HG03575 (cell line): Measurements from ENCODE around the gene MIPOL1.

ENCODE experiments used
- ATAC-seq: cut with Tn5 transposase; IDR thresholded peaks from one replicate; pipeline ENCODE4 v1.9.1; 2021; ENCODE audit not compliant: unreplicated experiment, insufficient number of reproducible peaks, low FRiP score; ENCODE audit errors: extremely low read depth

MIPOL1 gene

DNA sequence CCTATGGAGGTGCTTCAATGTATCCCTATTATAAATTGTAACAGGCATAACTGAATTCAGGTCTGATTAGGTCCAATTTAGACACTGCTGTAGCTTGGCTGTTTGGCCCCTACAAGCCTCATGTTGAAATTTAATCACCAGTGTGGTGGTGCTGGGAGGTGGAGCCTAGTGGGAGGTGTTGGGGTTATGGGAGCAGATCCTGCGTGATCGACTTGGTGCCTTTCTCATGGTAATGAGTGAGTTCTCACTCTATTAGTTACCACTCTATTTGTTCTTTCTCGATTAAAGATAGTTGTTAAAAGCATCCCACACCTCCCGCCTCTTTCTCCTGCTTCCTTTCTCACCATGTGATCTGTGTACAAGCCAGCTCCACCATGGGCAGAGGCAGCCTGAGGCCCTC is 275.2 kb downstream of the MIPOL1 start:
- no peak for ATAC-seq

DNA sequence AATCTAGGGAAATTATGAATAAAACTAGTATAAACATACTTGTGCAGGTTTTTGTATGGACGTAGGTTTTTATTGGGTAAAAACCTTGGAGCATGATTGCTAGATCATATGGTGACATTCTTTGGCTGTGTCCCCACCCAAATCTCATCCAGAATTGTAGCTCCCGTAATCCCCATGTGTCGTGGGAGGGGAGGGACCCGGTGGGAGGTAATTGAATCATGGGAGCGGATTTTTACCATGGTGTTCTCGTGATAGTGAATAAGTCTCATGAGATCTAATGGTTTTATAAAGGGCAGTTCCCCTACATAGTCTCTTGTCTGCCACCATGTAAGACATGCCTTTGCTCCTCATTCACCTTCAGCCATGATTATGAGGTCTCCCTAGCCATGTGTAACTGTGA is 276.5 kb downstream of the MIPOL1 start:
- ATAC-seq, result no peak

DNA sequence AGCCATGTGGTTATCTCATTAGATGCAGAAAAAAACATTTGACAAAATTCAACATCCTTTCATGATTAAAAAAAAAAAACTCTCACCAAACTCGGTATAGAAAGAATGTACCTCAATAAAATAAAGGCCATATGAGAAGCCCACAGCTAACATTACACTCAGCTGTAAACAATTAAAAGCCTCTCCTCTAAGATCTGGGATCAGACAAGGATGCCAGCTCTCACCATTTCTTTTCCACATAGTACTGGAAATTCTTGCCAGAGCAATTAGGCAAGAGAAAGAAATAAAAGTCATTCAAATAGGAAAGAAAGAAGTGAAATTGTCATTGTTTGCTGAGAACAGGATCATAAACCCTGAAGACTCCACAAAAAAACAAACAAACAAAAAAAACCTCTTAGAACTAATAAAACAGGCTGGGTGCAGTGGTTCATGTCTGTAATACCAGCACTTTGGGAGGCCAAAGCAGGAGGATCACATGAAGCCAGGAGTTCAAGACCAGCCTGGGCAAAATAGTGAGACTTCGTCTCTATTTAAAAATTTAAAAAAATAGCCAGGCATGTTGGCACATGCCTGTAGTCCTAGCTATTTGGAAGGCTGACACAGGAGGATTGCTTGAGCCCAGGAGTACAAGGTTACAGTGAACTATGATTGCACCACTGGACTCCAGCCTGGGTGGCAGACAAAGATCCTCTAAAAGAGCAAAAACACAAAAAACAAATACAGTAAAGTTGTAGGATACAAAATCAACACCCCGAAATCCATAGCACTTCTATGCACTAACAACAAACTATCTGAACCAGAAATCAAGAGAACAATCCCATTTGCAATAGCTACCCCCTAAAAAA is 282.9 kb downstream of the MIPOL1 start:
- ATAC-seq, result no peak

DNA sequence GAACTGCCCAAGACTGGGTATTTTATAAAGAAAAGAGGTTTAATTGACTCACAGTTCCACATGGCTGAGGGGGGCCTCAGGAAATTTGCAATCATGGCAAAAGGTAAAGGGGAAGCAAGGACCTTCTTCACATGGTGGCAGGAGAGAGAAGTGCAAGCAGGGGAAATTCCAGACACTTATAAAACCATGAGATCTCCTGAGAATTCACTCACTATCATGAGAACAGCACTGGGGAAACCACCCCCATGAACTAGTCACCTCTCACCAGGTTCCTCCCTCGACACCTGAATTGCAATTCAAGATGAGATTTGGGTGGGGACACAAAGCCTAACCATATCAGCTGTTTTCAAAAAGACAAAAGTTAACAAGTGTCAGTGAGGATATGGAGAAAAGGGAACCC is 284.7 kb downstream of the MIPOL1 start:
- ATAC-seq, result no peak

DNA sequence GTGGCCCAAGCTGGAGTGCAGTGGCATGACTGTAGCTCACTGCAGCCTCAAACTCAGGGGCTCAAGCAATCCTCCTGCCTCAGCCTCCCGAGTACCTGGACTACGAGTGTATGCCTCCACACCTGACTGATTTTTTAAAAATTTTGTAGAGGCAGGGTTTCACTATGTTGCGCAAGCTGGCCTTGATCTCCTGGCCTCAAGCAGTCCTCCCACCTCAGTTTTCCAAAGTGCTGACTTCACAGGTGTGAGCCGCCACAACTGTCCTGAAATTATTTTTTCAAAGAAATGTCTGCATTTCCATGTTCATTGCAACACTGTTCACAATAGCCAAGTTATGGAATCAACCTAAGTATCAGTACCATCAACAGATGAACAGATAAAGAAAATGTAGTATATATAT is 285.9 kb downstream of the MIPOL1 start:
- no peak for ATAC-seq

DNA sequence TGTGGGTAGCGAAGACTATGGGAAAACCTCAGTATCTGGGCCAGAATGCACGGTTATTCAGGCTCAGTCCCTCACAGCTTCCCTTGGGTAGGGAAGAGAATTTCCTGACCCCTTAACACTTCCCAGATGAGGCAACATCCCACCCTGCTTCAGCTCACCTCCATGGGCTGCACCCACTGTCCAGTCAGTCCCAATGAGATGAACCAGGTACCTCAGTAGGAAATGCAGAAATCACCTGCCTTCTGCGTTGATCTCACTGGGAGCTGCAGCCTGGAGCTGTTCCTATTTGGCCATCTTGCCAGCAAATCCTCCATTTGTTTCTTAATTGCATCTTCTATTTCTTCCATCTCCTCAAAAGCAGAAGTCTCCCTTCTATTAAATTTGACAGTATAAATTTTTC is 292.9 kb downstream of the MIPOL1 start:
- no peak for ATAC-seq

DNA sequence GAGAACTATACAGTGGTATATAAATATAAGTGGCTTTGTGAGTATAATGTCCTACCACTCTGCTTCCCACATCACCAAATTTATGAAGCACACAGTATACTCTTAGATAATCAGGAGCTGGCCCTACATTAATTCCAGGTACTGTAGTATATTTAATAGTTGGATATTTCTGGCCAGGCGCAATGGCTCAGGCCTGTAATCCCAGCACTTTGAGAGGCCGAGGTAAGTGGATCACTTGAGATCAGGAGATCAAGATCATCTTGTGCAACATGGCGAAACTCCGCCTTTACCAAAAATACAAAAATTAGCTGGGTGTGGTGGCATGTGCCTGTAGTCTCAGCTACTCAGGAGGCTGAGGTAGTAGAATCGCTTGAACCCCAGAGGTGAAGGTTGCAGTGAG is 293.3 kb downstream of the MIPOL1 start:
- ATAC-seq, result no peak

DNA sequence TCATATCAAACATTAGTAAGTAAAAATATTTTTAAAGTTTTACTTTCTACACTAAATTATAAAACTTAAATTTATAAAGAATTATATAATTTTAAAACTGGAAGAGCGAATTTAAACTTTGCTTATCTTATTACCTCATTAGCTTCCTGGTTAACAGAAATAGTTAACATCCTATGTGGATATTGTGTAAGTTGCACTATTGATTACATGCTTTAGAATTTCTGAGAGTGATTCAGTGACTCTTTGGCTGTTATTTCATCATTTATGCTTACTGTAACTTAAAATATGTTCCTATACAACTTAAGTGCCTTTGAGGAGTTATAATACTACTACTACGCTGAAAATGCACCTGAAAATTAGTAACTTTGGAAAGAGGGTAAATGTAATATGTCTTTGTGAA is 295.9 kb downstream of the MIPOL1 start:
- ATAC-seq, result no peak

DNA sequence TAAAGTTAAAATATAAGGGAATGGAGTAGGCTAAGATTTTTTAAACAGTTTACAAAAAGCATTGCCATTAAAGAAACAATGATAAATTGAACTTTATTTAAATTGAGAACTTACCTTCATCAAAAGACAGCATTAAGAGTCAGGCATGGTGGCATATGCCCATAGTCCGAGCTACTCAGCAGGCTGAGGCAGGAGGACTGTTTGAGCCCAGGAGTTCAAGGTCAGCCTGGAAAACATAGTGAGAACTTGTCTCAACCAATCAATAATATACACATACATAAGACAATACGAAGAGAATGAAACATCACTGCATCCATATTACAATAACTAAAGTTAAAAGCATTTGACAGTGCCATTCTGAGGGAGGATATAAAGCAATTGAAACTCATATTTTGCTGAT is 299.7 kb downstream of the MIPOL1 start:
- no peak for ATAC-seq

DNA sequence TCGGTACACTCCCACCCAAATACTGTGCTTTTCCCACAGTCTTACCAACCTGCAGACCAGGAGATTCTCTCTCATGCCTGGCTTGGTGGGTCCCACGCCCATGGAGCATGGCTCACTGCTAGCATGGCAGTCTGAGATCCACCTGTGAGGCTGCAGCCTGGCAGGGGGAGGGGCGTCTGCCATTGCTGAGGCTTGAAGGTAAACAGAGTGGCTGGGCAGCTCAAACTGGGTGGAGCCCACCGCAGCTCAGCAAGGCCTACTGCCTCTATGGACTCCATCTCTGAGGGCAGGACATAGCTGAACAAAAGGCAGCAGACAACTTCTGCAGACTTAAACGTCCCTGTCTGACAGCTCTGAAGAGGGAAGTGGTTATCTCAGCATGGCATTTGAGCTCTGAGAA is 304.1 kb downstream of the MIPOL1 start:
- no peak for ATAC-seq

DNA sequence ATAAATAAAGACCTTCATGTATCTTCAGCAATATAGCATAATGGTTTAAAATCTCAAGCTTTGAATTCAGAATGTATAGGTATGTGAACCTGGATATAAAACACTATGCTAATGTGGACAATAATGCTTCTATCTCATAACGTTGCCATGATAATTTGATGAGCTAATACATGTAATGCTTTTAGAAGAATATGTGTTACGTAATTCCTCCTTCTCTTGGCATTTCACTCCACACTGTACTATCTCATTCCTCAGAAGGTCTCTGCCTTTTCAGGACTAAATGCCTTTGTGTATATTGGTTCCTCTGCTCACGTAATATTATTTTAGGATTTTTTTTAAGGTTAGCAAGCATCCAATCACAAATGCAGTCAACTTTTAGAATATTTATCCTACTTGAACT is 310.8 kb downstream of the MIPOL1 start:
- no peak for ATAC-seq

DNA sequence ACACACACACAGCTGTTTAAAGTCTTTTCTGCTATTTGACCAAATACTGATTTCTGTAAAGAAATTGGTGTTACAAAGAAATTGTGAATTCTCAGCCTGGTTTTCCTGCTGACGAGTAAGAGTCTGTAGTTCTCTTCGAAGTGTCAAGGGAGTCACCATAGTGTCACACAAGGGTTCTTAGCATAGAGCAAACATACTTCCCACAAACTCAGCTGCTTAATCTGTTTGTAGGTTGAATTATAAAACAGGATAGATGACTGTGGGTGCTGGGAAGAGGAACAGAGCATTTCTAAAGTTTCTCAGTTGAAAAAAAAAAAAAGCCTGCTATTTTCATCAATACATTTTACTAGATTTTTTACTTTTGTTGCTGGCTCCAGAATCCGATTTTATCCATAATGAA is 314.4 kb downstream of the MIPOL1 start:
- no peak for ATAC-seq

DNA sequence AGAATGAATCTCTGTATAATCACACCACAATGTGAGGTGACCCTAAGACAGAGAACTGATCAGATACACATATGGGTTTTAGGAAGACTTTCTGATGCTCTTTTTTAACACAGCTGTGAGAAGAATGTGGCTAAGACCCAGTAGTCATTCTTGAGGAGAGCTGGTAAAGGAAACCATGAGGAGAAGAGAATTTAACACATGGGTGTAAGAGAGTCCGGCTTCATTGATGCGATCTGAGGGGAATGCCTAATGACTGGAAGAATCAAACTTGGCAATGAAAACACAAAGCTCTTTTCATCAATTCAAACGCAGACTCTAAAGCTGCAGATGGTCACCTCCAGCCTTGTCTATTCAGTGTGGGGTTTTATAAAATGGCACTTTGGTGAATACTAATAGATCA is 318.0 kb downstream of the MIPOL1 start:
- ATAC-seq, result no peak

DNA sequence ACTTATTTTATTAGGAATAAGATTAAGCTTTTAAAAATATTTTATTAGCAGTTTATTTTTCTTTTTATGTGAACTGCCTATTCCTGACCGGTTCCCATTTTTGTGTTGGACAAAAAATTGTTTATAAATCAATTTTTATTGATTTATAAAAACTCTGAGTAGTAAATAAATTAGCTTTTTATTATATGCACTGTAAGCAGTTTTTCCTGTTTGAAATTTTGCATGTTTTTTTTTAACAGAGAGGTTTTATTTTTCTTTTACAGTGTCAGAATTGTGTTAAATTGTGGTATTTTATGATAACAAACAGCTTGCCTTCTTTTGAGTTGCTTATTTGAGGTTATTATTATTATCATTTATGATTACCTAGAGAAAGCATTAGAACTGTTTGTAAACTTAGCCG is 329.3 kb downstream of the MIPOL1 start:
- ATAC-seq, result no peak

DNA sequence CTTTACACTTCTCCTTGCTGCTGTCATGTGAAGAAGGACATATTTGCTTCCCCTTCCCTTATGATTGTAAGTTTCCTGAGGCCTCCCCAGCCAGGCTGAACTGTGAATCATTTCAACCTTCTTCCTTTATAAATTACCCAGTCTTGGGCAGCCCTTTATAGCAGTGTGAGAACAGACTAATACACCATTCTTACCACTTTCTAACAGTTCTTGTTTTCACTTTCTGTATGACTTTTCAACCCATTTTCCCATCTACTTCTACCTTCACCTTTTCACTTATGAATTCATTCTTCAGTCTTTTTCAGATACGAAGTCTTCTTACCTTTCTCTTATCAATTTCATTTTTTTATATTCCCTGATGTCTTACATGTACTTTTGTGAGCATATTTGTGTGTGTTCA is 342.3 kb downstream of the MIPOL1 start:
- ATAC-seq, result no peak

DNA sequence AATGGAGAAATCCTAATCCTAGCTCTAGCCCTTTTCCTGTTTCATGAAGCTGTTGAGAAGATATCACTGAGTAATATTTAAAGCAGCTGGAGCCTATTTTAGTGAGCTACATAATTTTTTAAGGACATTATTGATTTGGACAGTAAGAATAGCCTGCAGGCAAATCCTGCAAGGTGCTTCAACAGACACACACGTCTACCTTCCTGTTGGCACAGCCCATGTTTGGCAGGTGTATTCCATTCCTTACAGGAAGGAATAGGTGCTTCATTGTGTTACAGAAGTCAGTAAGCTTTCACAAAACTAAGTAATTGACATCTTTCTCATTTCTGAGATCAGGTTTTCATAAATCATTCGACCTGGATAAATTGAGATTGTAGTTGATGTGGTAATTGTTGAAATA is 346.7 kb downstream of the MIPOL1 start:
- ATAC-seq, result no peak

DNA sequence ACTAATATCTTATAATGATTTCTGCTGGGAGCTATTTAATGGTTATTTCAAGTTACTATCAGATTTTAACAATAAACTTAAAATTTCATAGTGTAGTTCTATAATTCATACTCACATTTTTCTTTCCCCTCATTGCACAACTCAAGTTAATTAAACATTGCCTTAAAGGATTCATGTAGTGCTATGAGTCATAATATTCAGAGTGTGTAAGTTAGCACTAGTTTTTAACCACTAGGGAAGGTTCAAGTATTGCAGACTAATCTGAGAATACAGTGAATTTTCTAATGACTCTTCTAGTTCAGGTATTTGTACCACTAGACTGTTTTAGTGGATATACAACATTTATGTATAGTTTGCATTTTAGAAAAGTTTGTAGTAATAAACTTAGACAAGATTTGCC is 347.4 kb downstream of the MIPOL1 start:
- ATAC-seq, result no peak

DNA sequence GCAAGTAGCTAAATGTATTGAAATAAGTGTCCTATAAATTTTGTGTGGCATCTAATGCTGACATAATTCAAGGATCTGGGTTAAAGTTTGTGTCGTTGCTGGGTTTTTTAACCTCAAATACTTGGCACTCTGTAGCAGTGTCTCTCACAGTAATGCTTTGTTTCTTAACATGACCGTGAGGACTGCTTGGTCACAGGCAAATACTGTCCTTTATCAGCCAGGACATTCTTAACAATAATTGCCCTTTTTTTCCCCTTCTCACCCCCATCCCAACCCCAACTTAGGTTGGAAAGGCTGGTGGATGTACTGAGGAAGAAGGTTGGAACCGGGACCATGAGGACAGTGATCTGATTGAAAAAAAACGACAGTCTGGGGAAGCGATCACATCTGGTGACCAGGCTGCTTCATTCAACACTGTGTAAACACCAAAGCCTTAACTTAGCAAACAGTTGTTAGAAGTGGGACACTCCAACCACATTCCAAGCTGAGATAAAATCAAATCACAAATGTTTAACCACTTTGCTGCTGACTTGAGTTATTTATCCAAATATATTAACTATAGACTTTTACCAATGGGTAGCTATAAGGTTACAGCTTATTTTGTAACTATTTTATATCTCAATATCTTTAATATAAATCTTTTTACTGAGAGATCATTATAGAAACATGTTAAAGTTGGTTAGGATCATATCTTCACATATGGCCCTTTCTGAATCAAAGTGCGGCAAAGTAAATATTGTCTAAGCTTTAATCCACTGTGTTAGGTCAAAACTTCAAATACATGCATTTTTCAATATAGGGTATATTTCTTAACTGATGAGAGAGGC is 349.1 kb downstream of the MIPOL1 start:
- ATAC-seq, result no peak

DNA sequence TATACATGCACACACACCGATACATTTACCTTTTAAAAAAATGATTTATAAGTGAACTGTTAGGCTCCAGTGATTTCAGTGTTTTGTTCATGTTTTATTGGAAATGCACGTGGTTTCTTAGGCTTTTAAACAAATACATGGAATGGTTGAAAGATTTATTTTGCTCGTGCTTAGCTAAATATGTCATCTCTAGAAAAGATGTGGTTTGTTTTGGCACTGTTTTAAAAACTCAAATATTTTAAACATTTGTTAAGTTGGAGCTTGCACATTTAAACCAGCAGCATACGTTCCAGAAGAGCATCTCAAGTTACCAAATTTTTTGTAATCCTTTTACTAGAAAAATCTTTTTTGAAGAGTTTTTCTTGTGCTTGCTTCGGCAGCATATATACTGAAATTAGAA is 352.8 kb downstream of the MIPOL1 start:
- ATAC-seq, result no peak

DNA sequence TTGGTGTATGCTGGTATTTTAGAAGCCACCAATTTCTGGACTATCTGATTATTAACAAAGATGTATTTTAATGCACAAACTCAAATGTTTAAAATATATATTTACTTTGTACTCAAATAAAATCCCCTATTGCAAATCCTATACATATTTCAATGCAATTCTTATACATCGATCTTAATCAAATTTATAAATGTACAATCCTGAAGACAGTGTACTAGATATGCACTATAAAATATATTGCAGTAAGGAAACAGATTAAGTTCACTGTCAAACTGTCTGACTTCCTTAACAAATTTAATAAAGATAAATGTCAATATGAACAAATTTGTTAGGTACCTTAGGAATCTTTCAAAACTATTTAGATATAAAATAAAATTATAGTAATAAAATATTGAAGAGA is 353.4 kb downstream of the MIPOL1 start:
- no peak for ATAC-seq
